ENCODE results near the gene MCF2.

The MCF2 gene

DNA sequence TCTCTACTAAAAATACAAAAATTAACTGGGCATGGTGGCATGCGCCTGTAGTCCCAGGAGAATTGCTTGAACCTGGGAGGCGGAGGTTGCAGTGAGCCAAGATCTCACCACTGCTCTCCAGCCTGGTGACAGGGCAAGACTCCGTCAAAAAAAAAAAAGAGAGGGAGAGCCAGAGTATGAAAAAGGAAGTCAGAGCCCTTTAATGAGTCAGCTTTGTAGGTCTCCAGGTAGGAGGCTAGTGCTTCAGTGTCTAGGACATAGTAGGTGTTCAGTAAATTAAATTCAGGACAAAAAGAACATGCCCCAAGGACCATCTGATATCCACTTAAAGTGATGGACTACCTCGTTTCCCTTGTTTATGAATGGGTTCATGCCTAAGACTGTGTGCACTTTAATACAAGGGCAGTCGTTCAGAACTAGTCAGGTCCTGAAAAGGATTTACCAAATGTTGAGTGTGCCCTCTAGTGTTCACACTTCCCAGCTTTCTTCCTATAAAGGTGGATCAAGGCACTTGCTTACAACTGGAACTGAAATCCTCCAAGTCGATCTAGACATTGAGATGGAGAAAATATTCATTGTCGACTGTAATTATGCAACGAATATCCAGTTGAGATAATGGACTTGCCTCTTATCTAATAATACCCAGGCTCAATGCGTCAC lies 148.5 kb downstream of the MCF2 start:
- no peak for TF ChIP-seq POLR2A (IDR thresholded peaks at IDR 0.05; ENCODE audit: low read length)
- no peak for TF ChIP-seq GATA1 (IDR thresholded peaks at IDR 0.05; ENCODE audit: low read depth, low read length)
- peak; percentile 20 to 26 for DNase-seq

DNA sequence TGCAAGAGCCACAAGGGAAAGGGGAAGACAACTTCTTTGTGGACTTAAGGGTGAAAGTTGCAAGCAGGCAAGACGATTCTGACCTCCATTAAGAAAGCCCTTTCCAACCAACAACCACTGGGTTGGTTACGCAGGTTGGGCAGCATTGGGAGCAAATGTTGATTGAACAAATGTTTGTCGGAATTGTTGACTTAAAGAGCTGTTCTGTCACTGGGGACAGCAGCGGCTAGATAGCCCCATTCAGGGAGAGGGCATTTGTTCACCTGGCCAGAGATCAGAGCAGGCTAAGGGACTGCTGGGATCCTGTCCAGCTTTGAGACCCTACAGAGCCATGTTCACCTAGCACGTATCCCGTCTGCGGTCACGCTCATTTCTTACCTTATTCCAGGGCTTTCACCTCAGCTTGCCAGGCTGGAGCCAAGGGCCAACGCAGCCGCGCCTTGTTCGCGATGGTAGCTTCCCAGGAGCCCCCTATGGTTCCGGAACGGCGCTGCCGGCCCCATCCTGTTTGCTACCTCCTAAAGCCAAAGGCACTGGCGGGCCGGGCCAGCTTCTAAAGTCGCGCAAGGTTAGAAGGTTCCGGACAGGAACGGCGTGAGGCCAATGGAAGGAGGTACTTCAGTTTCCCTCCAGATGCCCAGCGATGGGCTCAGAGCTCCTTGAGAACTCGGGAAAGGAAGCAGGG lies 152.8 kb downstream of the MCF2 start:
- no peak for TF ChIP-seq POLR2A (IDR thresholded peaks at IDR 0.05; ENCODE audit: low read length)
- DNase-seq, result no peak

DNA sequence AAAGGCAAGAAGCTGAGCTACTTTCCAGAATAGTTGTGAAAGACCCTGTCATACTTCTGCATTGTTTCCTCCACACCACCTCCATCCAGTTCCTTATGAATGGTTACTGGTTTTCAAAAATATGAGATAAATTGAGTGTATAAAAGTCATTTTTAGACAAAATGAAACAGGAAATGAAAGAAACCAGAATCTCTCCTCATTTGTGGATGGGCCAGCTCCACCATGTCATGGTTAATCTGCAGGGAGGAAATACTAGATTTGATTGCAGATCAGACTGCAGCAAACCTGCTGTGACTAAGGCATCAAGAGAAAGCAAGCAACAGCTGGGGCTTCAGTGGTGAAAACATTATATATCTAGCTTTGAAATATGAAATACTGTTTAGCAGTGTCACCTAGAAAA lies 153.6 kb downstream of the MCF2 start:
- DNase-seq, result no peak
- TF ChIP-seq POLR2A (IDR thresholded peaks at IDR 0.05; ENCODE audit: low read length), result no peak
- TF ChIP-seq GATA1 (IDR thresholded peaks at IDR 0.05; ENCODE audit: low read depth, low read length), result no peak

DNA sequence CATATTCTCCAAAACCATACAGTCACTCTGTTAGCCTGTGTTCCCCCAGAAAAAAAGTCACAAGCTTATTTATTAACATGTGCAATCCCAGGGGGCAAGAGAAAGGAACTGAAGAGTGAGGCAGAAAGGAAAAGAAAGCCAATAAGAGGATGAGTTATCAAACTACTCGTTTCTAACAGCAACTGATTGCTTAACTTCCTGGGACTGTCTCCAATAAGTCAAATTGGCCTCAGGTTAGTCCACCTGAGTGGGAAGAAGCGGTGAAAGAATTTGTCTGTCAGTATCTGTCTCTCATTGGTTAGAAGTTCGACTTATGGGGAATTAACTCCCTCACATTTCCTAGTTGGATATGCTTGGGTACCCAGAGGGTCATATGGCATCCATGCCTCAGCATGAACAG lies 163.4 kb downstream of the MCF2 start:
- no peak for DNase-seq
- no peak for TF ChIP-seq GATA1 (IDR thresholded peaks at IDR 0.05; ENCODE audit: low read depth, low read length)
- no peak for TF ChIP-seq POLR2A (IDR thresholded peaks at IDR 0.05; ENCODE audit: low read length)

- TF ChIP-seq GATA1 (IDR thresholded peaks at IDR 0.05; ENCODE audit: low read depth, low read length), result no peak
- TF ChIP-seq POLR2A (IDR thresholded peaks at IDR 0.05; ENCODE audit: low read length), result no peak
- DNase-seq, result no peak
Observed at GRCh38 chrX:139543920-139544319, 164.0 kb downstream of the MCF2 start.

DNA sequence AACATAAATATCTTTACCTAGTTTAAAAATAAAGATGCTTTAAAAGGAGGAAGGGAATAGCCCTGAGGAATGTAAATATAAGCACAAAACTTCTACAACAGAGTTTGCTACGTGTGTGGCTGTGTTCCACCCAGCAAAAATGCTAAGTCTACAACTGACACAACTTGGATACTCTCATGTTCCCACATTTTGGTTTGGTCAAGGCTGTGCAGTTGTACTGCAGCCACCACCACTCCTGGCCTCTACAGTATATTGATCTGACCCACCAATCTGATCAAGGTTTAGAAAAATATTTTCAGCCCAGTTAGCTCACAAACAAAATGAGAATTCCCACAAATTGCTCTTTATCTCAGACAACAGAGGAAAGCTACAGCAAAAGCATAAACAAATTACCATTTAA lies 165.3 kb downstream of the MCF2 start:
- no peak for TF ChIP-seq POLR2A (IDR thresholded peaks at IDR 0.05; ENCODE audit: low read length)
- TF ChIP-seq GATA1 (IDR thresholded peaks at IDR 0.05; ENCODE audit: low read depth, low read length), result no peak
- no peak for DNase-seq

- TF ChIP-seq POLR2A (IDR thresholded peaks at IDR 0.05; ENCODE audit: low read length) (no peak), GATA1 (IDR thresholded peaks at IDR 0.05; ENCODE audit: low read depth, low read length) (no peak)
- no peak for DNase-seq
Observed at GRCh38 chrX:139538907-139539790, 168.8 kb downstream of the MCF2 start.

- TF ChIP-seq POLR2A (IDR thresholded peaks at IDR 0.05; ENCODE audit: low read length) (no peak), GATA1 (IDR thresholded peaks at IDR 0.05; ENCODE audit: low read depth, low read length) (no peak)
- no peak for DNase-seq
Observed at GRCh38 chrX:139533444-139533843, 174.5 kb downstream of the MCF2 start.

DNA sequence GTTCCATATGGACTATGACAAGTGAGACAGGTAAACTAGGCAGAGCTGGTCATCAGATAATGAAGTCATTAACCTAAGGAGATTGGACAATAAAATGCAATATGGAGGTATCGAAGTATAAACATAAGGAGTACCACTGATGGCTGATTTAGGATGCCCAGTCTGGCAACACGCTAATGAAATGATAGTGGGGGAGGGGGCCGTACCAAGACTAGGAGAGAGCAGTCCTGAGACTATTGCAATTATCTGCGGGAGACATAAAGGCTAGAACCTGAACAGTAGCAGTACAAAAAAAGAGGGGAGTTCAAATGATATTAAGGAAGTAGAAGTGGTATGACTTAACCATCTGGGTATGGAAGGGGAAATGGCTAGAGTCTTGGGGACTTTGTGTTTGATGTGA lies 175.1 kb downstream of the MCF2 start:
- DNase-seq, result no peak
- TF ChIP-seq GATA1 (IDR thresholded peaks at IDR 0.05; ENCODE audit: low read depth, low read length) (no peak), POLR2A (IDR thresholded peaks at IDR 0.05; ENCODE audit: low read length) (no peak)
